Measurements from ENCODE around the gene RNASE7.
A peak's percentile ranks its signal among the peaks of the same experiment; 100 is the strongest.

Gene RNASE7

GRCh38 chr14:21023174-21023573 lies 19.0 kb upstream of the RNASE7 start:
- 88 to 90% methylated on average over 7 of the region's 7 CpGs for WGBS, 2 experiments
- H3K4me3 ChIP-seq (ENCODE audit: insufficient read depth, low read depth, low read length) = no peak overlapping the region
- peaks cover 58% of the 10 kb centered on the region for H3K27me3 ChIP-seq (ENCODE audit: control insufficient read depth, insufficient read depth, low read length, poor library complexity, severe bottlenecking)
- no peaks in the 10 kb centered on the region for H3K36me3 ChIP-seq (ENCODE audit: control insufficient read depth, insufficient read depth, low read length)
- H3K4me1 ChIP-seq (ENCODE audit: control insufficient read depth, insufficient read depth, low read length) = peaks cover 16% of the 10 kb centered on the region
- no peaks in the 10 kb centered on the region for H3K9me3 ChIP-seq (ENCODE audit: control insufficient read depth, low read length)
- no peak overlapping the region for H3K27ac ChIP-seq (ENCODE audit: insufficient read depth, low read depth, low read length, poor library complexity, severe bottlenecking)

GRCh38 chr14:21023817-21024584 lies 18.2 kb upstream of the RNASE7 start:
- Histone ChIP-seq H3K27ac (ENCODE audit: insufficient read depth, low read depth, low read length, poor library complexity, severe bottlenecking) (no peak overlapping the region), H3K36me3 (ENCODE audit: control insufficient read depth, insufficient read depth, low read length) (no peaks in the 10 kb centered on the region), H3K27me3 (ENCODE audit: control insufficient read depth, insufficient read depth, low read length, poor library complexity, severe bottlenecking) (peaks cover 58% of the 10 kb centered on the region), H3K4me1 (ENCODE audit: control insufficient read depth, insufficient read depth, low read length) (peaks cover 16% of the 10 kb centered on the region), H3K4me3 (ENCODE audit: insufficient read depth, low read depth, low read length) (peak overlapping the region; percentile 46), H3K9me3 (ENCODE audit: control insufficient read depth, low read length) (no peaks in the 10 kb centered on the region)
- WGBS, 2 experiments = 32 to 36% methylated on average over 17 of the region's 17 CpGs

GRCh38 chr14:21024585-21025370 lies 17.4 kb upstream of the RNASE7 start, which contains the start of gene NDRG2:
TSS of gene NDRG2 (minus strand) at chr14:21025061. CDS start at chr14:21023315, 1,746 bp downstream.
- peak within 1 kb of the TSS; percentile 46 for H3K4me3 ChIP-seq (ENCODE audit: insufficient read depth, low read depth, low read length)
- H3K27me3 ChIP-seq (ENCODE audit: control insufficient read depth, insufficient read depth, low read length, poor library complexity, severe bottlenecking) = peaks cover 58% of the 10 kb centered on the region
- peaks cover 16% of the 10 kb centered on the region for H3K4me1 ChIP-seq (ENCODE audit: control insufficient read depth, insufficient read depth, low read length)
- H3K36me3 ChIP-seq (ENCODE audit: control insufficient read depth, insufficient read depth, low read length) = no peaks in the 10 kb centered on the region
- H3K27ac ChIP-seq (ENCODE audit: insufficient read depth, low read depth, low read length, poor library complexity, severe bottlenecking) = no peak within 1 kb of the TSS
- no peaks in the 10 kb centered on the region for H3K9me3 ChIP-seq (ENCODE audit: control insufficient read depth, low read length)
- WGBS, 2 experiments = 1% methylated on average over 63 to 71 of the region's 72 CpGs

GRCh38 chr14:21025371-21026273 lies 16.5 kb upstream of the RNASE7 start:
- Histone ChIP-seq H3K4me1 (ENCODE audit: control insufficient read depth, insufficient read depth, low read length) (peaks cover 16% of the 10 kb centered on the region), H3K27me3 (ENCODE audit: control insufficient read depth, insufficient read depth, low read length, poor library complexity, severe bottlenecking) (peaks cover 58% of the 10 kb centered on the region), H3K27ac (ENCODE audit: insufficient read depth, low read depth, low read length, poor library complexity, severe bottlenecking) (no peak overlapping the region), H3K4me3 (ENCODE audit: insufficient read depth, low read depth, low read length) (peak overlapping the region; percentile 46), H3K9me3 (ENCODE audit: control insufficient read depth, low read length) (no peaks in the 10 kb centered on the region), H3K36me3 (ENCODE audit: control insufficient read depth, insufficient read depth, low read length) (no peaks in the 10 kb centered on the region)
- WGBS, 2 experiments = 1% methylated on average over 51 to 54 of the region's 58 CpGs

- Histone ChIP-seq H3K27ac (ENCODE audit: insufficient read depth, low read depth, low read length, poor library complexity, severe bottlenecking) (no peak overlapping the region), H3K9me3 (ENCODE audit: control insufficient read depth, low read length) (no peaks in the 10 kb centered on the region), H3K27me3 (ENCODE audit: control insufficient read depth, insufficient read depth, low read length, poor library complexity, severe bottlenecking) (peaks cover 57% of the 10 kb centered on the region), H3K36me3 (ENCODE audit: control insufficient read depth, insufficient read depth, low read length) (no peaks in the 10 kb centered on the region), H3K4me3 (ENCODE audit: insufficient read depth, low read depth, low read length) (no peak overlapping the region), H3K4me1 (ENCODE audit: control insufficient read depth, insufficient read depth, low read length) (peaks cover 16% of the 10 kb centered on the region)
- 56 to 58% methylated on average over 6 to 7 of the region's 7 CpGs for WGBS, 2 experiments
These were observed 15.7 kb upstream of the RNASE7 start for GRCh38 chr14:21026274-21026987.

GRCh38 chr14:21026988-21027315 lies 15.2 kb upstream of the RNASE7 start:
- Histone ChIP-seq H3K27me3 (ENCODE audit: control insufficient read depth, insufficient read depth, low read length, poor library complexity, severe bottlenecking) (peaks cover 52% of the 10 kb centered on the region), H3K27ac (ENCODE audit: insufficient read depth, low read depth, low read length, poor library complexity, severe bottlenecking) (no peak overlapping the region), H3K4me3 (ENCODE audit: insufficient read depth, low read depth, low read length) (no peak overlapping the region), H3K9me3 (ENCODE audit: control insufficient read depth, low read length) (no peaks in the 10 kb centered on the region), H3K4me1 (ENCODE audit: control insufficient read depth, insufficient read depth, low read length) (peaks cover 16% of the 10 kb centered on the region), H3K36me3 (ENCODE audit: control insufficient read depth, insufficient read depth, low read length) (no peaks in the 10 kb centered on the region)
- 49 to 55% methylated on average over 3 of the region's 3 CpGs for WGBS, 2 experiments

GRCh38 chr14:21029917-21030316 lies 12.2 kb upstream of the RNASE7 start, which contains the start of gene TPPP2:
TSS of gene TPPP2 (plus strand) at chr14:21030217. CDS start at chr14:21030582, 365 bp downstream.
- H3K9me3 ChIP-seq (ENCODE audit: control insufficient read depth, low read length) = no peaks in the 10 kb centered on the region
- H3K27me3 ChIP-seq (ENCODE audit: control insufficient read depth, insufficient read depth, low read length, poor library complexity, severe bottlenecking) = peaks cover 22% of the 10 kb centered on the region
- no peak within 1 kb of the TSS for H3K27ac ChIP-seq (ENCODE audit: insufficient read depth, low read depth, low read length, poor library complexity, severe bottlenecking)
- H3K4me3 ChIP-seq (ENCODE audit: insufficient read depth, low read depth, low read length) = no peak within 1 kb of the TSS
- peaks cover 12% of the 10 kb centered on the region for H3K4me1 ChIP-seq (ENCODE audit: control insufficient read depth, insufficient read depth, low read length)
- WGBS, 2 experiments = 86 to 98% methylated on average over 5 of the region's 5 CpGs
- H3K36me3 ChIP-seq (ENCODE audit: control insufficient read depth, insufficient read depth, low read length) = no peaks in the 10 kb centered on the region

GRCh38 chr14:21030531-21030930 lies 11.6 kb upstream of the RNASE7 start:
- H3K27ac ChIP-seq (ENCODE audit: insufficient read depth, low read depth, low read length, poor library complexity, severe bottlenecking) = no peak overlapping the region
- no peak overlapping the region for H3K4me3 ChIP-seq (ENCODE audit: insufficient read depth, low read depth, low read length)
- H3K27me3 ChIP-seq (ENCODE audit: control insufficient read depth, insufficient read depth, low read length, poor library complexity, severe bottlenecking) = peaks cover 16% of the 10 kb centered on the region
- peaks cover 12% of the 10 kb centered on the region for H3K4me1 ChIP-seq (ENCODE audit: control insufficient read depth, insufficient read depth, low read length)
- no peaks in the 10 kb centered on the region for H3K36me3 ChIP-seq (ENCODE audit: control insufficient read depth, insufficient read depth, low read length)
- 90 to 92% methylated on average over 12 of the region's 12 CpGs for WGBS, 2 experiments
- H3K9me3 ChIP-seq (ENCODE audit: control insufficient read depth, low read length) = no peaks in the 10 kb centered on the region

- H3K36me3 ChIP-seq (ENCODE audit: control insufficient read depth, insufficient read depth, low read length) = no peaks in the 10 kb centered on the region
- H3K27ac ChIP-seq (ENCODE audit: insufficient read depth, low read depth, low read length, poor library complexity, severe bottlenecking) = no peak overlapping the region
- no peak overlapping the region for H3K4me3 ChIP-seq (ENCODE audit: insufficient read depth, low read depth, low read length)
- H3K27me3 ChIP-seq (ENCODE audit: control insufficient read depth, insufficient read depth, low read length, poor library complexity, severe bottlenecking) = no peaks in the 10 kb centered on the region
- no peaks in the 10 kb centered on the region for H3K9me3 ChIP-seq (ENCODE audit: control insufficient read depth, low read length)
- WGBS, 2 experiments = 85 to 92% methylated on average over 4 to 5 of the region's 5 CpGs
- no peaks in the 10 kb centered on the region for H3K4me1 ChIP-seq (ENCODE audit: control insufficient read depth, insufficient read depth, low read length)
These were observed 9.6 kb upstream of the RNASE7 start for GRCh38 chr14:21032326-21033132.
